Bronchial epithelial cell (primary cell): ENCODE results near the gene MUC22. TPM values are rescaled to one million over a fixed set of nuclear protein-coding genes. Genes with fewer than 3 reads are reported as not detected.
"Not testable (repeated sequence)": the region's sequence is repeated elsewhere in the genome, so short reads cannot be mapped to it uniquely, and the experiment has no call there.

ENCODE experiments used
- DNase-seq: peaks from one replicate; pipeline ENCODE4 v3.0.0-alpha.2; 2010; ENCODE audit warnings: low read depth
- FAIRE-seq: peaks from 2 replicates; lab custom pipeline; 2011; peaks lifted over from hg19 to GRCh38; lab: Jason Lieb, UNC
- H3K27me3 ChIP-seq: 2 replicates; pipeline ENCODE4 v1.5.1; 2011; ENCODE audit warnings: low read length; ENCODE audit not compliant: control insufficient read depth, insufficient read depth
- H3K36me3 ChIP-seq: 2 replicates; pipeline ENCODE4 v1.5.1; 2011; ENCODE audit warnings: low read length; ENCODE audit not compliant: control insufficient read depth, insufficient read depth
- H3K4me3 ChIP-seq: 2 replicates; pipeline ENCODE4 v1.5.1; 2011; ENCODE audit warnings: mild to moderate bottlenecking, low read depth, low read length, control low read depth
- total RNA-seq: library from RNA; depleted of rRNA; stranded (reverse); fragments of >200 nt; gene quantifications from 2 replicates; pipeline ENCODE4 v1.2.1, GENCODE V29; 2014
- TF ChIP-seq, protein P1 (sequence below): IDR thresholded peaks from 2 replicates; pipeline ENCODE4 v1.5.1; 2011; ENCODE audit warnings: mild to moderate bottlenecking, moderate library complexity, low read length, control low read depth, inconsistent platforms; ENCODE audit not compliant: insufficient read depth, severe bottlenecking

MUC22 gene
- total RNA-seq, 1 donor from 2014 or later, result under 0.01 TPM

DNA sequence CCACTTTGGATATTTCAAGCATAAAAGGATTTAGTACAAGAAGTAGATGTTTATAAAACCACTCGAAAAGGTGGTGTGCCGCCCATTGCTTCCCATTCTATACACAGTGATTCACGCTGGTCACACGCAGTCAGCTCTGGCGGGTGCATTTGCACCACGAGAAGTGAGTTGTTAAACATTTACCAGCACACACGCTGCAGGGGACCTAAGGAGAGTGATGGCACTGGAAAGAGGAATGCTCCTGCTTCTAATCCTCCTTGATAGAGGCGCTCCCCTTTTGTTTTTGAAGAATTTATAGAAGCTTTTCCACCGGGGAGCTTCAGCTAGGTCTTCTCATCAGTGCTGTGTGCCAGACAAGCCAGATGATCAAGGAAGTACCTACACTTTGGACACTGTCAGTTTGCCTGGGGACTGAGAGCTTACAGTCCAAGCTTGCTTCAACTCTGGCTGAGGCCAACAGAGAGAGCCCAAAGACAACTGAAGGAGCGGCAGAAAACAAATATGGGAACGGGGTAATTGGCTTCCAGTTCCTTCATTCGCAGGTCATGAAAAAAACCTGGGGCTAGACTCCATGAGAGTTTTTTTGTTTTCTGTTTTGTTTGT lies 31.2 kb downstream of the MUC22 start:
- FAIRE-seq, result no peak
- Histone ChIP-seq H3K36me3 (no peaks in the 10 kb centered on the region), H3K4me3 (no peak overlapping the region), H3K27me3 (peaks cover 2% of the 10 kb centered on the region)
- no peak for DNase-seq
- TF ChIP-seq, protein P1, sequence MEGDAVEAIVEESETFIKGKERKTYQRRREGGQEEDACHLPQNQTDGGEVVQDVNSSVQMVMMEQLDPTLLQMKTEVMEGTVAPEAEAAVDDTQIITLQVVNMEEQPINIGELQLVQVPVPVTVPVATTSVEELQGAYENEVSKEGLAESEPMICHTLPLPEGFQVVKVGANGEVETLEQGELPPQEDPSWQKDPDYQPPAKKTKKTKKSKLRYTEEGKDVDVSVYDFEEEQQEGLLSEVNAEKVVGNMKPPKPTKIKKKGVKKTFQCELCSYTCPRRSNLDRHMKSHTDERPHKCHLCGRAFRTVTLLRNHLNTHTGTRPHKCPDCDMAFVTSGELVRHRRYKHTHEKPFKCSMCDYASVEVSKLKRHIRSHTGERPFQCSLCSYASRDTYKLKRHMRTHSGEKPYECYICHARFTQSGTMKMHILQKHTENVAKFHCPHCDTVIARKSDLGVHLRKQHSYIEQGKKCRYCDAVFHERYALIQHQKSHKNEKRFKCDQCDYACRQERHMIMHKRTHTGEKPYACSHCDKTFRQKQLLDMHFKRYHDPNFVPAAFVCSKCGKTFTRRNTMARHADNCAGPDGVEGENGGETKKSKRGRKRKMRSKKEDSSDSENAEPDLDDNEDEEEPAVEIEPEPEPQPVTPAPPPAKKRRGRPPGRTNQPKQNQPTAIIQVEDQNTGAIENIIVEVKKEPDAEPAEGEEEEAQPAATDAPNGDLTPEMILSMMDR, result no peak

DNA sequence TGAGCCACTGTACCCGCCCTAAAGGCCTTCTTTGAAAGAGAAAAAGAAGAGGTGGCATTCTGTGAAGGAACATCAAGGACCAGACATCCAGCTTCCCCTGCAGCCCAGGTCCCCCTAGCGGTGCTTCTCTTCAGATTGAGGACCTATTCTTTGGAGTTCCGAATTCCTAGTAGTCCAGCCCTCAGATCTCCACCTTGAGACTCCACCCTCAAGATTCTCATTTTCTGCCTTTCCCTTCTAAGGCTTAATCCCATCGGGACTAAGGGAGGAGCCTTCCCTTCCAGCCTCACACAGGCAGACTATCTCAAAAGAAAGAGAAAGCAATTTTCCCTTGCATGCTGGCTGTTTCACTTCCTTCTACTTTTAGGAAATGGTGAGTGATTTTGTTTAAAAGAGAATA lies 32.5 kb downstream of the MUC22 start:
- no peak for FAIRE-seq

DNA sequence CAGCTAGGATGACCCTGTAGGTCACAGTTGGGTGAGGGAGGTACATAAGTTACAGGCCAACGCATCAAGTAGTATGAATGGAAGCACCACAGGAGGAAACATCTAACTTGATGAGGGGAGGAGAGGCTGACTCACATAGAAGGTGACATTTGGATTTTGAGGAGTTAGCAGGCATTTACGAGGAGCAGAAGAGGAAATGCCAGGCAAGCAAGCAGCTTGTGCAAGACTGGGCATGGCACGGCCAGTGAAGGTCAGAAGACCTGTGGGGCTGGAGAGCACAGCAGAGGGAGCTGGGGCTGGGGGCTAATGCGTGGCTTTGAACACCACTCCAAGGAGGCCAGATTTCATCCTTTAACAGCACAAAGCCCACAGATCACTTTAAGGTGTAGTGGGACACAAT lies 37.8 kb downstream of the MUC22 start:
- TF ChIP-seq, protein P1, result no peak
- DNase-seq (no peak), FAIRE-seq (no peak)
- Histone ChIP-seq H3K27me3 (peaks cover 2% of the 10 kb centered on the region), H3K4me3 (no peak overlapping the region), H3K36me3 (no peaks in the 10 kb centered on the region)

More for the DNA sequence above, 32.5 kb downstream of the MUC22 start:
- no peaks in the 10 kb centered on the region for H3K36me3 ChIP-seq
- peaks cover 2% of the 10 kb centered on the region for H3K27me3 ChIP-seq
- peak; percentile 47 for DNase-seq
- TF ChIP-seq, protein P1, result peak; percentile 75
- no peak overlapping the region for H3K4me3 ChIP-seq

DNA sequence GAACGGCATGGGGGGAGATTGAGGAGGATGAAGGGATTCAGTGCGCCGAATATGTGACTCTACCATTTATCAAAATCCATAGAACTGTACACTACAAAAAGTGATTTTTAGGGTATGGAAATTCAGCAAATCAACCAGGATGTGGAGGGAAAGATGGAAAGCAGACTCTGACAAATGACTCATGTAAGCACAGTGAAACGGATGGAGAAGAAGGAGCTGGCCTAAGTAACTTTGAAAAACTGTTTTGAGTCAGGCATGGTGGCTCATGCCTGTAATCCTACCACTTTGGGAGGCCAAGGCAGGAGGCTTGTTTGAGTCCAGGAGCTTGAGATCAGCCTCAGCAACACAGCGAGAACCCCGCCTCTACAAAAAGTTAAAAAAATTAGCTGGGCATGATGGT lies 39.2 kb downstream of the MUC22 start:
- H3K27me3 ChIP-seq, result peaks cover 2% of the 10 kb centered on the region

DNA sequence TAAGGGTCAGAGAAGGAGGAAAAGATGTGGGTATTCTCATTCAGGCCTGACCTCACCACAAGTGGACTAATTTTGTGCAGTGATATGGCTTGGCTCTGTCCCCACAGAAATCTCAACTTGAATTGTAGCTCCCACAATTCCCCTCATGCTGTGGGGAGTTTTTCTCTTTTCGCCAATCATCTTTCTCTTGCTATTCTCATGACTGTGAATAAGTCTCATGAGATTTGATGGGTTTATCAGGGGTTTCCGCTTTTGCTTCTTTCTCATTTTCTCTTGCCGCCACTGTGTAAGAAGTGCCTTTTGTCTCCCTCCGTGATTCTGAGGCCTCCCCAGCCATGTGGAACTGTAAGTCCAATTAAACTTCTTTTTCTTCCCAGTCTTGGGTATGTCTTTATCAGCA lies 42.9 kb downstream of the MUC22 start:
- not testable (repeated sequence) for H3K27me3 ChIP-seq, H3K36me3 ChIP-seq, H3K4me3 ChIP-seq, DNase-seq, FAIRE-seq

More for the DNA sequence above, 39.2 kb downstream of the MUC22 start:
- FAIRE-seq (no peak), DNase-seq (peak; percentile 46)
- Histone ChIP-seq H3K4me3 (no peak overlapping the region), H3K36me3 (no peaks in the 10 kb centered on the region)
- TF ChIP-seq, protein P1, result no peak

DNA sequence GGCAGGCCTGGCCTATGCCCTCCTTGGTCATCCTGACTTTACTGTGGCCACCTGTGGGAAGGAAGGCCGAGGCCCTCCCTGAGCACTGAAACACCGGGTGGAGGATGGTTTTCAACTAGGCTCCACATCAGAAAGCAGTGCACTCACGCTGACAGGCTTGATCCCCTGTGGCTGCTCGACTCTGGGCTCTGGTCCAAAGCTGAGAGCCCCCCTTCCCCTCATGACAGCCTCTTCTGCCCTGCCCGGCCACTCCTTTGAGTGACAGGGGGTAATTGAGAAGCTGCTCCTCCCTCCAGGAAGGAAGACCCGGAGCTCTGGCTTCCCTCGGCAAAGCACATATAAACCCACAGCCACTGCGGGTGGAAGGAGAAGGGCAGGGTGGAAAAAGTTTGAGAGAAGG lies 43.6 kb downstream of the MUC22 start:
- FAIRE-seq, result no peak
- DNase-seq, result no peak
- H3K4me3 ChIP-seq, result no peak overlapping the region

More for the DNA sequence above, 43.6 kb downstream of the MUC22 start:
- no peaks in the 10 kb centered on the region for H3K27me3 ChIP-seq
- TF ChIP-seq, protein P1, result no peak
- no peaks in the 10 kb centered on the region for H3K36me3 ChIP-seq
